ENCODE data around the gene ODR4. TPM values are rescaled to one million over a fixed set of nuclear protein-coding genes. Genes with fewer than 3 reads are reported as not detected.

Gene ODR4
- polyA plus RNA-seq, 2 donors = 6.7 to 11.2 TPM

Other genes starting within 250 kb of the ODR4 start
- gene PRG4, start 79.6 kb upstream of the ODR4 start, polyA plus RNA-seq = under 1 TPM in 1 of 2 donors, not detected in 1; 0.01 TPM
- gene TPR, start 585 bp upstream of the ODR4 start, polyA plus RNA-seq = 10 to 100 TPM; 15.9 to 22.8 TPM
- not detected for gene PDC, start 85.3 kb downstream of the ODR4 start, polyA plus RNA-seq